Large intestine (tissue), 3 donors: ENCODE measurements around the gene SORBS2. TPM values are rescaled to one million over a fixed set of nuclear protein-coding genes. Genes with fewer than 3 reads are reported as not detected.

Source experiments
- DNase-seq, 2 donors: peaks; one replicate each; pipeline versions ENCODE4 v3.0.0 to v3.0.0-alpha.2; 2013
- H3K27ac ChIP-seq: one replicate; pipeline ENCODE4 v1.5.1; 2013; ENCODE audit warnings: low read length
- H3K27me3 ChIP-seq: 2 replicates; pipeline ENCODE4 v1.6.1; 2013; ENCODE audit warnings: low read length; ENCODE audit not compliant: control insufficient read depth, insufficient read depth
- H3K36me3 ChIP-seq: 2 replicates; pipeline ENCODE4 v1.6.1; 2013; ENCODE audit warnings: low read length; ENCODE audit not compliant: control insufficient read depth, insufficient read depth
- H3K4me1 ChIP-seq: one replicate; pipeline ENCODE4 v1.6.1; 2013; ENCODE audit warnings: low read length; ENCODE audit not compliant: control insufficient read depth, insufficient read depth
- H3K4me3 ChIP-seq: one replicate; pipeline ENCODE4 v1.5.1; 2013; ENCODE audit warnings: low read length
- H3K9me3 ChIP-seq: one replicate; pipeline ENCODE4 v1.6.1; 2013; ENCODE audit warnings: mild to moderate bottlenecking, low read depth, low read length, moderate library complexity; ENCODE audit not compliant: control insufficient read depth
- WGBS: methylation state at CpG from one replicate; pipeline ENCODE4 v1.1.5; 2013; ENCODE audit warnings: low lambda C conversion rate; ENCODE audit not compliant: insufficient coverage; 5-methylcytosine and 5-hydroxymethylcytosine counted together
- polyA plus RNA-seq: library from polyadenylated mRNA; unstranded; fragments of 120-200 nt; gene quantifications from one replicate; pipeline ENCODE4 v1.2.1, GENCODE V29; 2013

SORBS2 gene
- polyA plus RNA-seq, 1 donor, result 34.4 TPM

- Histone ChIP-seq H3K4me1 (no peaks in the 10 kb centered on the region), H3K27ac (no peak overlapping the region), H3K4me3 (no peak overlapping the region), H3K36me3 (no peaks in the 10 kb centered on the region), H3K9me3 (peaks cover 2% of the 10 kb centered on the region), H3K27me3 (no peaks in the 10 kb centered on the region)
- 100% methylated on average over 2 of the region's 5 CpGs for WGBS
- no peak for DNase-seq
Measured at GRCh38 chr4:185846505-185847150, 34.6 kb upstream of the SORBS2 start.

DNA sequence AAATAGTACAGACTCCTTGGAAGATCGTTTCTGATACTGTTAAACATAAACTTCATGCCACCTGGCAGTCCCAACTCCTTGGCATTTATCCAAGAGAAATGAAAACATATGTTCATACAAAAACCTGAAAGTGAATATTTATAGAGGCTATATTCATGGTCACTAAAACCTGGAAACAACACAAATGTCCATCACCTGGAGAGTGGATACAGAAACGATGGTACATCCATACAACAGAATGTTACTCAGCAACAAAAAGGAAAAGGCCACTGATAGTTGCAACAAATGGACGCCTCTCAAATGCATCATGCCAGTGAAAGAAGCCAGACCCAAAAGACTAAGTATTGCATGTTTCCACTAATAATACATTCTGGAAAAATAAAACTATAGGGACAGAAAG, 34.0 kb upstream of the SORBS2 start:
- no CpG with 5 or more reads among the region's 3 CpGs for WGBS
- no peak overlapping the region for H3K4me3 ChIP-seq

GRCh38 chr4:185841451-185841850, 29.5 kb upstream of the SORBS2 start:
- DNase-seq, result no peak
- Histone ChIP-seq H3K9me3 (no peaks in the 10 kb centered on the region), H3K4me1 (peaks cover 9% of the 10 kb centered on the region), H3K36me3 (no peaks in the 10 kb centered on the region), H3K27me3 (no peaks in the 10 kb centered on the region), H3K4me3 (no peak overlapping the region), H3K27ac (no peak overlapping the region)
- WGBS, result 100% methylated on average over 1 of the region's 2 CpGs

More for the DNA sequence above, 34.0 kb upstream of the SORBS2 start:
- H3K4me1 ChIP-seq, result no peaks in the 10 kb centered on the region
- H3K9me3 ChIP-seq, result peaks cover 2% of the 10 kb centered on the region
- no peak overlapping the region for H3K27ac ChIP-seq
- H3K36me3 ChIP-seq, result no peaks in the 10 kb centered on the region
- DNase-seq, result no peak
- no peaks in the 10 kb centered on the region for H3K27me3 ChIP-seq

DNA sequence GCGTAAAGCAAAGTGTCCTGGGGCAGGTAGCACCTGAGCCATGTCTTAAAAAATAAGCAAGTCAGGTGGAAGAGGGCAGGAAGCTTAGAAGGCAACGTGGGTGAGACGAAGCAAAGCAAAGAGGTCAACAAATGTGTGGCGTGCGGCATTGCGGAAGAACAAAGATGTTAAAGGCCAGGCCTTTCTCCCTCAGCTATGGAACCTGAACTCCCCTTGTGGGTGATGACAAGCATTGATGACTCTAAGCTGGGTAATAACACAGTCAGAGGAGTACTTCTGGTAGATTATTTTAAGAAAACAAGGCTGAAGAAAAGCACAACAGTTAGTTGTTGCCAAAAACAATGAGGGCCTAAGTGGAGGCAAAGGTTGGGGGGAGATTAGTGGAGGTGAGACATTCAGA, 29.0 kb upstream of the SORBS2 start:
- DNase-seq, result no peak
- no peak overlapping the region for H3K27ac ChIP-seq
- no peaks in the 10 kb centered on the region for H3K27me3 ChIP-seq
- no peak overlapping the region for H3K4me3 ChIP-seq
- WGBS, result 96% methylated on average over 5 of the region's 6 CpGs
- peaks cover 9% of the 10 kb centered on the region for H3K4me1 ChIP-seq
- H3K36me3 ChIP-seq, result no peaks in the 10 kb centered on the region
- H3K9me3 ChIP-seq, result no peaks in the 10 kb centered on the region

GRCh38 chr4:185840201-185840600, 28.2 kb upstream of the SORBS2 start:
- Histone ChIP-seq H3K27ac (peak overlapping the region; percentile 48), H3K36me3 (no peaks in the 10 kb centered on the region), H3K27me3 (no peaks in the 10 kb centered on the region), H3K4me1 (peaks cover 9% of the 10 kb centered on the region), H3K9me3 (no peaks in the 10 kb centered on the region), H3K4me3 (no peak overlapping the region)
- DNase-seq, result no peak
- WGBS, result 80% methylated on average over 1 of the region's 2 CpGs

GRCh38 chr4:185839770-185840169, 27.8 kb upstream of the SORBS2 start:
- DNase-seq, result no peak
- Histone ChIP-seq H3K27me3 (no peaks in the 10 kb centered on the region), H3K27ac (peak overlapping the region; percentile 48), H3K4me3 (no peak overlapping the region), H3K9me3 (no peaks in the 10 kb centered on the region), H3K4me1 (peaks cover 9% of the 10 kb centered on the region), H3K36me3 (no peaks in the 10 kb centered on the region)
- WGBS, result 89% methylated on average over 3 of the region's 6 CpGs

DNA sequence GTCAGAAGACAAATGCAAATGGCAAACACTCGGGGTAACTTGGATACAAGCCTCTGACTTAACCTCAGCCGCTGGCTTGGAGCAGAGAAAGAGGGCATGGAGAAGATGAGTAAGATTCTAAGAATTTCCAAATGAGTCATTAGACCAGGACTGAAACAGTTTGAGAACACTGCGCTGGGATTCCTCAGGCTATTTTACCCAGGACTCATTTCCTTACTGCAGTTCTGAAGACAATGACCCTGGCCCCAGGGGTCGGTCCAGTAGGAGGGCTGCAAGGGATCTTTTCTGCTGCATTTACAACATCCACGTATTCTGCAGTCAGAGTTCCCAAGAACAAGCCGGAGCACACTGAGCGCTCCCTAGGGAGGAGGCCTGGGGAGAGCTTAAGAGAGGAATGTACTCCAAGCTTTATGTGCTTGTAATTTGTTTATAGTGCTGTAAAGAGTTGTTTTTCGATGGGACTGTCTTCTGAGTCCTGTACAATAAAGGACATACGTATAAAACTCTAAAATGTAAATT, 27.3 kb upstream of the SORBS2 start:
- Histone ChIP-seq H3K36me3 (no peaks in the 10 kb centered on the region), H3K4me3 (no peak overlapping the region), H3K9me3 (no peaks in the 10 kb centered on the region), H3K27ac (peak overlapping the region; percentile 48), H3K27me3 (no peaks in the 10 kb centered on the region), H3K4me1 (peaks cover 9% of the 10 kb centered on the region)
- 70% methylated on average over 3 of the region's 9 CpGs for WGBS
- peak; percentile 33 to 44 for DNase-seq

DNA sequence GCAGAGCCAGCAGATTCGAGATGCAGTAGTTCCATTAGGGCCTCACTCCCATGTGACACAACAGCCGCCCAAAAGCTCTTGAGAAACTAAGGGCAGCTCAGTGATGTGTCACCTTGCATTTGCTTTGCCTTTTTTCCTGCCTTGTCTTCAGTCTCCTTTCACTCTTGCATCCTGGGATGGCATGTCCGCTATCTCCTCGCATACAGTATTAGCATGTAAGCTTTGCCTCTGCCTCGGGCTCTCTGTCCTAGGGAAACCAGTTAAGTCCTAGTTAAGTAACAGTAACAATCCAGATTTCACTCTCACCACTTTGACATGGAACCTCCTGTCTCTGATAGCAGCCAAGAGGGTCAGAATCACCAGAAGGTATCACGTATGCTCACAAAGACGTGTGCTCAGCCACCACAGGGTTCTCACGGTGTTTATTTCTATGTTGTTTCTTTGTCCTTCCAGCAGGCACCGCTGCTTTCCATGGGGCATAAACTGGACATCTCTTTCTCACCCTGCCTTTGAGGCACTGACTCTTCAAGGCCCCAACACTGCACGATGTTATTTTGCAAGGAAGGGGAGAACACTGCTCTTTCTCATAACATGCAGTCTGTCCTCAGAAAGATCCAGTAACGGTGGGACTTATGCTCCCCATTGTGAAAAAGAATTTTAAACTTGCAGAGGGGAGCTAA, 26.7 kb upstream of the SORBS2 start:
- H3K27ac ChIP-seq, result peak overlapping the region; percentile 25
- H3K36me3 ChIP-seq, result no peaks in the 10 kb centered on the region
- 71% methylated on average over 1 of the region's 11 CpGs for WGBS
- DNase-seq, result no peak
- peaks cover 9% of the 10 kb centered on the region for H3K4me1 ChIP-seq
- H3K27me3 ChIP-seq, result no peaks in the 10 kb centered on the region
- no peak overlapping the region for H3K4me3 ChIP-seq
- no peaks in the 10 kb centered on the region for H3K9me3 ChIP-seq

DNA sequence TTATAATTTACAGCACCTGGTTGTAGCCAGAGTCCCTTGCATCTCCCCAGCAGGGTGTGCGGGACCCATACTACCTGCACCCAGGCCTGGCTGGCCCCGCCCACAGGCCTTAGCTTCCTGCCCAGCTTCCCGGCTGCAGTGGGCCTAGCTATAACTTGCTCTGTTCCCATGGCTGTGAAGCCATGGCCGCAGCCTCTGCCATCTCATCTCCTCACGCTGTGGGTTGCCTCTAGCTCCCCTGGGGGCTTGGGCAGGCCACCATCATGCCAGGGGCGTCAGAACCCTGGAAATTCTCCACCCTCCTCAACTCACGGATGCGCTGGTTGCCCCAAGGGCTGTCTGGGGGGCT, 26.1 kb upstream of the SORBS2 start:
- no CpG with 5 or more reads among the region's 8 CpGs for WGBS
- DNase-seq, result no peak
- no peak overlapping the region for H3K27ac ChIP-seq
- H3K36me3 ChIP-seq, result no peaks in the 10 kb centered on the region
- no peaks in the 10 kb centered on the region for H3K9me3 ChIP-seq
- no peaks in the 10 kb centered on the region for H3K27me3 ChIP-seq
- peaks cover 9% of the 10 kb centered on the region for H3K4me1 ChIP-seq
- no peak overlapping the region for H3K4me3 ChIP-seq

- H3K4me1 ChIP-seq, result peaks cover 9% of the 10 kb centered on the region
Measured at GRCh38 chr4:185837415-185838103, 25.6 kb upstream of the SORBS2 start.

More at GRCh38 chr4:185837415-185838103, 25.6 kb upstream of the SORBS2 start:
- H3K9me3 ChIP-seq, result no peaks in the 10 kb centered on the region
- H3K36me3 ChIP-seq, result no peaks in the 10 kb centered on the region
- H3K4me3 ChIP-seq, result no peak overlapping the region
- 100% methylated on average over 1 of the region's 4 CpGs for WGBS
- no peak overlapping the region for H3K27ac ChIP-seq
- no peaks in the 10 kb centered on the region for H3K27me3 ChIP-seq
- DNase-seq, result no peak
